ENCODE data around the gene ZDHHC14. TPM values are rescaled to one million over a fixed set of nuclear protein-coding genes. Genes with fewer than 3 reads are reported as not detected.

Gene ZDHHC14
- total and polyA plus RNA-seq, 2 of the 8 experiments (the other 6 are each of a cell fraction or from before 2014, with no cell fraction given): 2.9 to 5.3 TPM

- TF ChIP-seq CHD1 (IDR thresholded peaks at IDR 0.05; ENCODE audit: low read depth, low read length): no peak
- no peak for TF ChIP-seq RNF2 (IDR thresholded peaks at IDR 0.05; ENCODE audit: borderline replicate concordance, low read depth, low read length, missing control alignments, poor library complexity, severe bottlenecking)
- no peak for TF ChIP-seq MAFK (IDR thresholded peaks at IDR 0.05; ENCODE audit: low read depth, low read length)
- no peak for TF ChIP-seq GTF2F1 (IDR thresholded peaks at IDR 0.05; ENCODE audit: borderline replicate concordance, low read depth, low read length)
- no peak for TF ChIP-seq HDAC2 (IDR thresholded peaks at IDR 0.05; ENCODE audit: borderline replicate concordance in 1 of 2, low read depth in 2 of 2, low read length in 2 of 2)
- no peak for TF ChIP-seq JUND (IDR thresholded peaks at IDR 0.05; ENCODE audit: low read length)
- no peak for TF ChIP-seq KDM1A (IDR thresholded peaks at IDR 0.05; ENCODE audit: borderline replicate concordance, low read length)
Measured at GRCh38 chr6:157386454-157386853, 5.5 kb downstream of the ZDHHC14 start (continued).
